Endothelial cell (in vitro differentiated cells): ENCODE data around the gene TMEM181. TPM values are rescaled to one million over a fixed set of nuclear protein-coding genes. Genes with fewer than 3 reads are reported as not detected.

Source experiments
- DNase-seq: peaks from one replicate; pipeline ENCODE4 v3.0.0; 2021; ENCODE audit warnings: low spot score
- H3K27ac Mint-ChIP-seq: one replicate; pipeline ENCODE4 v1.8.0; 2021; ENCODE audit warnings: mixed read lengths, inconsistent platforms; ENCODE audit not compliant: unreplicated experiment
- H3K27me3 Mint-ChIP-seq: one replicate; pipeline ENCODE4 v1.8.0; 2021; ENCODE audit warnings: mild to moderate bottlenecking, moderate library complexity, mixed read lengths, inconsistent platforms; ENCODE audit not compliant: unreplicated experiment
- H3K36me3 Mint-ChIP-seq: one replicate; pipeline ENCODE4 v1.8.0; 2021; ENCODE audit warnings: mild to moderate bottlenecking, low read depth, mixed read lengths, inconsistent platforms; ENCODE audit not compliant: unreplicated experiment
- H3K4me1 Mint-ChIP-seq: one replicate; pipeline ENCODE4 v1.8.0; 2021; ENCODE audit warnings: mild to moderate bottlenecking, mixed read lengths, inconsistent platforms; ENCODE audit not compliant: unreplicated experiment
- H3K4me3 Mint-ChIP-seq: one replicate; pipeline ENCODE4 v1.8.0; 2021; ENCODE audit warnings: mild to moderate bottlenecking, mixed read lengths, inconsistent platforms; ENCODE audit not compliant: unreplicated experiment
- H3K9me3 Mint-ChIP-seq: one replicate; pipeline ENCODE4 v1.8.0; 2021; ENCODE audit warnings: mixed read lengths, inconsistent platforms; ENCODE audit not compliant: unreplicated experiment
- total RNA-seq: library from RNA; stranded (reverse); fragmentation: NEBNext Ultra II Directional; extraction: Animal tissue kit (Norgen Biotek cat#: 25700); gene quantifications from one replicate; pipeline ENCODE4 v1.2.1, GENCODE V29; 2021; ENCODE audit not compliant: unreplicated experiment
- TF ChIP-seq, protein P1 (sequence below): fragments of 200-600 bp; sonication (generic); IDR thresholded peaks from one replicate; pipeline ENCODE4 v1.5.0; 2021; ENCODE audit warnings: antibody characterized with exemption; ENCODE audit not compliant: unreplicated experiment

TMEM181 gene
- total RNA-seq, 1 donor from 2014 or later: 29.5 TPM

DNA sequence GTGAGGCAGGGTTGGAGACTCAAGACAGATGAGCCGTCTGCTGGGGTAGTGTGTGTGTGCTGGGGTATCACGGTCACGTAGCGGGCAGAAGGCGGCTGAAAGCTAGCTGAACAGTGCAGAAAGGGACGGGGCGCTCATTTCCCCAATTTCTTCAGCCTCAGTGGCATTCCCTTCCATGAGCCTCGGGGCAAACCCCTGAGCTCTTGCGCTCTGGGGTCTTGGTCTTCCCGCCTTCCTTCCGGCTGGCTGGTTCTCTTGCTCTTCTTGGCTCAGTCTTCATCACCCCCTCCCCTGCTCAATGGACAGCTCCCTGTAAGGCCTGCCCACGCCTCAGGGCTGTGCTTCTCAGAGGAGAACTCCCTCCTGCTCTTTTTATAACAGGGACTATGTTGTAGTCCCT lies 15.5 kb upstream of the TMEM181 start:
- TF ChIP-seq, protein P1, sequence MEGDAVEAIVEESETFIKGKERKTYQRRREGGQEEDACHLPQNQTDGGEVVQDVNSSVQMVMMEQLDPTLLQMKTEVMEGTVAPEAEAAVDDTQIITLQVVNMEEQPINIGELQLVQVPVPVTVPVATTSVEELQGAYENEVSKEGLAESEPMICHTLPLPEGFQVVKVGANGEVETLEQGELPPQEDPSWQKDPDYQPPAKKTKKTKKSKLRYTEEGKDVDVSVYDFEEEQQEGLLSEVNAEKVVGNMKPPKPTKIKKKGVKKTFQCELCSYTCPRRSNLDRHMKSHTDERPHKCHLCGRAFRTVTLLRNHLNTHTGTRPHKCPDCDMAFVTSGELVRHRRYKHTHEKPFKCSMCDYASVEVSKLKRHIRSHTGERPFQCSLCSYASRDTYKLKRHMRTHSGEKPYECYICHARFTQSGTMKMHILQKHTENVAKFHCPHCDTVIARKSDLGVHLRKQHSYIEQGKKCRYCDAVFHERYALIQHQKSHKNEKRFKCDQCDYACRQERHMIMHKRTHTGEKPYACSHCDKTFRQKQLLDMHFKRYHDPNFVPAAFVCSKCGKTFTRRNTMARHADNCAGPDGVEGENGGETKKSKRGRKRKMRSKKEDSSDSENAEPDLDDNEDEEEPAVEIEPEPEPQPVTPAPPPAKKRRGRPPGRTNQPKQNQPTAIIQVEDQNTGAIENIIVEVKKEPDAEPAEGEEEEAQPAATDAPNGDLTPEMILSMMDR: no peak

DNA sequence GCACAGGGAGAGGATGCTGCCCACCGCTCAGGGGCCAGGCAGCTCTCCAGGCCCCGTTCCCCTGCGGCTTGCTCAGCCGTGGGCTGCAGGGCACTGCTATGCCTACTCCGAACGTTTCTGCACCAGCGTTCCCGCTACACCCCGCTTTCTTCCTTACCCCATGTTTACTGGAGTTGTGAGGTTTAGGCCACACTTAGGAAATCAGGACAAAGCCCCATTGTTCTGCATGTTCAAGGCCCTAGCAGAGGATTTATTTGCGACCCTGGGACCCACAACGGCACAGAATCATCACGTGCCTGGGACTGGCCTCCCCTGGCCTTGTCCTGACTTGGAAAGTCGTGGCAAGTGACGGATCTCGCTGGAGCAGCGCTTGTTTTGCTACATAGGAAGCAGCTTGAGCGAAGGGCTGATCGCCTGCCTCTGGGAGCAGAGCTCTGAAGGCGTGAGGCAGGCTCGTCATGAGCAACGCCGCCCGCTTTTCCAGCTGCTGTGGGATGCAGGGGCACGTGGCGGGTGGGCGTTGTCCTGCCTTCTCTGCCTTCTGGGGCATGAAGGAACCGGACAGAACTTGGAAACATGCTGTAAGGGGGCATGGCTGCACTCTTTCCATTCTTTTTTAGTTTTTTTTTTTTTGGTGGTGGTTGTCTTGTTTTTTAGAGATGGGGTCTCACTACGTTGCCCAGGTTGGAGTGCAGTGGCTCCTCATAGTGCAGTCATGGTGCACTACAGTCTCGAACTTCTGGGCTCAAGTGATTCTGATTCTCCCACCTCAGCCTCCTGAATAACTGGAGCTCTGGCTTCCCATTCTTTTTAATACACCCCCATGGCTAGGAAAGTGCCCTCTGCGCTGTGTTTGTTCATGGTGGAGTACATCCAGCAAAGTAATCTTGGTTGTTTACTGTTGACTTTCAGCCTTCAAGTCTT lies 14.6 kb upstream of the TMEM181 start:
- Mint-ChIP-seq H3K27ac (no peak overlapping the region), H3K4me1 (peaks cover 14% of the 10 kb centered on the region), H3K27me3 (peaks cover 1% of the 10 kb centered on the region), H3K4me3 (no peak overlapping the region), H3K36me3 (peaks cover 17% of the 10 kb centered on the region), H3K9me3 (no peaks in the 10 kb centered on the region)
- no peak for DNase-seq
- TF ChIP-seq, protein P1: no peak

More for the DNA sequence above, 15.5 kb upstream of the TMEM181 start:
- Mint-ChIP-seq H3K9me3 (no peaks in the 10 kb centered on the region), H3K27ac (peak overlapping the region; percentile 67), H3K4me3 (no peak overlapping the region), H3K36me3 (peaks cover 17% of the 10 kb centered on the region), H3K4me1 (peaks cover 14% of the 10 kb centered on the region), H3K27me3 (peaks cover 1% of the 10 kb centered on the region)
- DNase-seq: no peak

DNA sequence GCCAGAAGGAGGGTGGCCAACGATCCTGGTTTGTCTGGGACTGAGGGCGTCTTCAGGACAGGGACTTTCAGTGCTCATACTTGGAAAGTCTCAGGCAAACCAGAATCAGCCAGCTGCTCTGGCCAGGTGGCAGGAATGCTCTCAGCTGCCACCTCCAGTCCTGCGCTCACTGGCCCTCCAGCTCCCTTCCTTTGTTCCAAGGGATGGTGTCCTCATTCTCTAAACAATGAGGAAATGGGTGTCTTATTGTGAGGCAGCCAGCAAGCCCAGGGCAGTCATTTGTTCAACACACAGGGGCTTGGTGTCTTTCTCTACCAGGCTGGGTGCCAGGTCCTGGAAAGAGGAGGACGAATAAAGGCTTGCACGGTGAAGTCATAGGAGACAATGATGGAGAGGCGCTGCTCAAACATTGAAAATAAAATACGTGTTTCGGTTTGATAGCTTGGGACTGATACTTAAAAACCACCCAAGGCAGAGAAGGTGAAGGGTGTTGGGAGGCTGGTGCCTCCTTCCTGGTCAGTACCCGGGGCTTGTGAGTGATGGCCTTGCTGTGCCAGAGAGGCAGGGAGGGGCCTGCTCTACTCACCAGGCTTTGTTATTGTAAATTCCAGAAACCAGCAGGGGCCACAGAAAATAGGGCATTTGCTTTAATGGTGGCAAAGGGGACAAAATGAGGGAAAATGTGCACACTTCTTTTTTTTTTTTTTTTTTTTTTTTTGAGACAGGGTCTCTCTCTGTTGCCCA lies 11.3 kb upstream of the TMEM181 start:
- peaks cover 20% of the 10 kb centered on the region for H3K4me1 Mint-ChIP-seq
- DNase-seq: no peak
- TF ChIP-seq, protein P1: no peak
- H3K27me3 Mint-ChIP-seq: no peaks in the 10 kb centered on the region
- no peak overlapping the region for H3K27ac Mint-ChIP-seq
- H3K4me3 Mint-ChIP-seq: no peak overlapping the region
- H3K36me3 Mint-ChIP-seq: peaks cover 17% of the 10 kb centered on the region
- no peaks in the 10 kb centered on the region for H3K9me3 Mint-ChIP-seq

DNA sequence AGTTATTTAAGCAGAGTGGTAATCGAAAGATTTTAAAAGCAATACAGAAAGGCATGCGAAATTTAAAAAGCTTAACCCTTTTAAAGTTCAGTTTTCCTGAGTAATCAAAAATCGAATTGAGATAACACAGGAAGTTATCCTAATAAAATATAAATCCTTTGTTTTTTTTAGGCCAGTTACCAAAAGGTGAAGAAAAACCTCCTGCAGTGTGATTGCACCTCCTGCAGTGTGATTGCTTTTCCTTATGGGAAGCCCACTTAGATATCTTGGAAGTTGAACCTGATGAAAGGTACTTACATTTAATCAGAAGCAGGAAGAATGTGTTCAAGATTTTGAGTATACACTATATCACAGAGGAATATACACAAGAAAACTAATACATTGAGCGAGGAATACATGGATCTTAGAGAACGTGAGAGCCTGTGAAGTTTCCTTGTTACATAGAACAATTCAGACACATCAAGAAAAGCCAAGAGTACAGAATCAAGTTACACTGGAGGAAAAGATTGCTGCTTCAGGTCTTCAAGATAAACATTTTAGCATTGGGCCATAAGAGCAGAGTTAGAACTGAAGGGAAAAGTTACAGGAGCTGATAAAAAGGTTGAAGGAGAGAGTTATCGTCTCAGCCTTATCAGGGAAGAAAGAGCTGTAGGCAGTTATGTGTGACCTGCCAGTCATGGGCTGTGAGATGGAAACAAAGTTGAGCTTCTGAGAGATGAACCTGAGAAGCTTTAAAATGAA lies 7.7 kb upstream of the TMEM181 start:
- no peaks in the 10 kb centered on the region for H3K27me3 Mint-ChIP-seq
- H3K27ac Mint-ChIP-seq: peak overlapping the region; percentile 33
- no peak for DNase-seq
- H3K9me3 Mint-ChIP-seq: no peaks in the 10 kb centered on the region
- peaks cover 8% of the 10 kb centered on the region for H3K36me3 Mint-ChIP-seq
- H3K4me3 Mint-ChIP-seq: no peak overlapping the region
- TF ChIP-seq, protein P1: no peak
- H3K4me1 Mint-ChIP-seq: peaks cover 35% of the 10 kb centered on the region
